SHP77 (cell line): ENCODE data around the gene SF3A2.
"Not testable (repeated sequence)": the region's sequence is repeated elsewhere in the genome, so short reads cannot be mapped to it uniquely, and the experiment has no call there.

Source experiments
- DNase-seq, 2 experiments: peaks; one replicate each; lab custom pipeline; 2025; lab: John Stamatoyannopoulos, UW

Gene SF3A2

DNA sequence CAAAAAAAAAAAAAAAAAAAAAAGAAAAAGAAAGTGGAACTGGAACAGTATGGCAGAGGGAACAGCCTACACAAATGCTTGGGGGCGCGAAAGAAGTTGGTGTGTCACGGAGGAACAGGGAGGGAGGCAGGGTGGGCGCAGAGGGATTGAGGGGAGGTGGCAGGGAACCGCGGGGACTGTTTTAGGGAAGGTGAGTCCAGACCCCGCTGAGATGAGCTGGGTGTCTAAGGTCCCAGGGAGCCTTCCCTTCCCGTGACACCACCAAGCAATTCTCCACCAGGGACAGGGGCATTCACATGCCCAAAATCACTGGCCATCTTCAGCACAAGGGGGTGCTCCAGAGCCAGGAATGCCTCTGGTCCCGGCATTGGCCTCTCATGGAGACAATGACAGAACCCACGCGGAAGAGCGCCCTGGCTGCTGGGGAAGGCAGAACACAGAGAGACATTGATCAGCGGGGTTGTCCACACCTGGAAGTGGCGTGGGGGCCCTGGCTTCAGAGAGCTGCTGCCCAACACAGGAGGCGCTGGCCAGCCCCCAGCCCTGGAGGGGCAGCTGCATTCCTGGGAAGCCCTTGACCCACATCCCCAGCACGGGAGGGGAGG, 38.4 kb downstream of the SF3A2 start:
- peak; percentile 42 to 66 for DNase-seq

DNA sequence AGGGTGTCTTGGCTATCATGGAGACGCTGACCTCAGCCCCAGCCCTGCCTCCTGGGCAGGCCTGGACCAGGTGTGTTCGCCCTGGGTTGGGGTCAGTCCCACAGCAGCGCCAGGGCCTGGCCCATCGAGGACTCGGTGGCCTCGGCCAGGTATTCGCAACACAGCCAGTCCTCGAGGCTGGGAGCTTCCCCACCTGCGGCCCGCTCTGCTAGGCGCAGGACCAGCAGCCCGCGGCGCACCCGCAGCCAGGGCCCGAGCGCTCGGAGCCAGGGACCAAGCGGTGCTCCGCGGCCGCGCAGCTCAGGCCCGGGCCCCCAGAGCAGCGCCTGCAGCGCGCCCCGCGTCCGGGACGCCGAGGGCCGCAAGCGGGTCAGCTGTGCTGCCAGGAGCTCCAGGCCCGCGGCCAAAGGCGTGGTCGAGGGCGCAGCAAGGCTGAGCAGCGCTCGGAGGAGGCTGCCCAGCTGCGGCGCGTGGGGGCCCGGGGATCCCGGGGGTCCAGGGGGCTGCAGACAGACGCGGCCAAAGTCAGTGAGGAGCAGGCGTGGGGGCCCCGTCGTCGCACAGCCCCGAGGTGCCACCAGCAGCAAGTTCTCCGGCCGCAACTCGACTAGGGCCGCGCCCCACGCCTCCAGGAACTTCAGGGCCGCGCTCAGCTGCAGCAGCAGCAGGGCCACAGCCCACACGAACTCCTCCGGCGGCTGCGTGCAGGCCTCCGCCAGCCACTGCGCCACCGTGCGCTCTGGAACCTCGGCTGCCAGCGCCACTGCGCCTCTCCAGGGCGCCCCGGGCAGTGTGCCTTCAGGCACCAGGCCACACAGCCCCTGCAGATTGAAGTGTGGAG, 39.2 kb downstream of the SF3A2 start:
- DNase-seq, result no peak

GRCh38 chr19:2276429-2276986, 39.9 kb downstream of the SF3A2 start:
- no peak for DNase-seq

DNA sequence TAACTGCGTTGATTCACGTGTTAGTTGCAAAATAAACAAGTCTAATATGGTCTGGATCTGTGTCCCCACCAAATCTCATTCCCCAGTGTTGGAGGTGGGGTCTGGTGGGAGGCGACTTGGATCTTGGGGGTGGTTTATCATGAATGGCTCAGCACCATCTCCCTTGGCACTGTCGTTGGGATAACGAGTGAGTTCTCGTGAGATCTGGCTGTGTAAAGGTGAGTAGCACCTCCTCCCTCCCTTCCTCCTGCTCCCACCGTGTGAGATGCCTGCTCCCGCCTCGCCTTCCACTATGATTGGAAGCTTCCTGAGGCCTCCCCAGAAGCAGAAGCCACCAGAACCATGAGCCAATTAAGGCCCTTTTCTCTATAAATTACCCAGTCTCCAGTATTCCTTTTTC, 40.5 kb downstream of the SF3A2 start:
- no peak for DNase-seq

DNA sequence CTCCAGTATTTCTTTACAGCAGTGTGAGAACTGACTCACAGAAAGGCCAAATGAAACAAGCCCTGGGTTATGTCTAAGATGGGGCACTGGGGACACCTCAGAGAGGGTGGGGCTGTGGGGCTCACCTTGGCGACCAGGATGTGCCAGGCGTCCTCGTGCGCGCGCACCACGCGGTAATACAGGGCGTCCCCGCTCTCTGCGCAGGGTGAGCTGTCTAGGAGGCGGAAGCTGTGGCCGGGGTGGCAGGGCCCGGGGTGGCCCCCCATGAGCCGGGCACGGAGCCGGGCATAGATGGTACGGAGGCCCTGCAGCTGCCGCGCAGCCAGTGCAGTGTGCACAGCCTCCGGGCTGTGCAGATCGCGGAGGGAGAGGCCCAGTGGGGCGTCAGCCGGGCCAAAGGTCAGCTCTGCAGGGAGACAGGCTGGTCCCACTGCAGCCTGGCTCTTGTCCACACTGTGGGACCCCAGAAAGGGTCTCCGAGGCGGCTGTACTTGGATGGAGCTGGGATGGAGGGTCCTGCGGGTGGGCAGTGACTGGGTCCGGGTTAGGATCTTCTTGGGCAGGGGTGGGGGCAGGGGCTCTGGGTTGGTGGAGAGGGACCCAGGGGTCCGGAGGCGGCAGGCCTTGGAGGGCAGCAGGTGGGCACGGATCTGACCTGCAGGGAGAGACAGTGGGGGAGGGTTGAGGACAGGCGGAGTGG, 42.0 kb downstream of the SF3A2 start:
- DNase-seq, result no peak

DNA sequence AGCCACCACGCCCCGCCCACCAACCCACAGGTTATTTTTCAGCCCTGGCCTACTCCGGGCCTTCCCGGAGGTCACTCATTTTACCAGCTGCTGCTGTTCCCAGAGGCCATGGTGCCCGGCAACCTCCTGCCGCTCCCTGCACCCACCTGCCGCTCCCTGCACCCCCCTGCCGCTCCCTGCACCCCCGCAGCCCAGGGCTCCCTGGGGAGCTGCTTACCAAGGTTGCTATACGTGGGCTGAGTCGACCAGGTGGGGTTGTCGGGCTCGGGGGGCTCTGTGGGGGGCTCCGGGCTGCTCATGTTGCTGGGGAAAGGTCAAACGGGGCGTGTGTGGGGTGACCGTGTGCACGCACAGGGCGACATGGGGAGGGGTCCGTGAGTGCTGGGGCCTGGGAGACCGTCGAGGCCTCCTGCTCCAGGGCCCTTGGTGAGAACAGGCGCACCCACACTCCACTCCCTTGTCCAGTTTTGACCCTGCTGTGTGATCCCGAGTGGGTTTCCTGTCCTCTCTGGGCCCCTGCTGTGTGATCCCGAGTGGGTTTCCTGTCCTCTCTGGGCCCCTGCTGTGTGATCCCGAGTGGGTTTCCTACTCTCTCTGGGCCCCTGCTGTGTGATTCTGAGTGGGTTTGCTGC, 44.1 kb downstream of the SF3A2 start:
- DNase-seq, result no peak

DNA sequence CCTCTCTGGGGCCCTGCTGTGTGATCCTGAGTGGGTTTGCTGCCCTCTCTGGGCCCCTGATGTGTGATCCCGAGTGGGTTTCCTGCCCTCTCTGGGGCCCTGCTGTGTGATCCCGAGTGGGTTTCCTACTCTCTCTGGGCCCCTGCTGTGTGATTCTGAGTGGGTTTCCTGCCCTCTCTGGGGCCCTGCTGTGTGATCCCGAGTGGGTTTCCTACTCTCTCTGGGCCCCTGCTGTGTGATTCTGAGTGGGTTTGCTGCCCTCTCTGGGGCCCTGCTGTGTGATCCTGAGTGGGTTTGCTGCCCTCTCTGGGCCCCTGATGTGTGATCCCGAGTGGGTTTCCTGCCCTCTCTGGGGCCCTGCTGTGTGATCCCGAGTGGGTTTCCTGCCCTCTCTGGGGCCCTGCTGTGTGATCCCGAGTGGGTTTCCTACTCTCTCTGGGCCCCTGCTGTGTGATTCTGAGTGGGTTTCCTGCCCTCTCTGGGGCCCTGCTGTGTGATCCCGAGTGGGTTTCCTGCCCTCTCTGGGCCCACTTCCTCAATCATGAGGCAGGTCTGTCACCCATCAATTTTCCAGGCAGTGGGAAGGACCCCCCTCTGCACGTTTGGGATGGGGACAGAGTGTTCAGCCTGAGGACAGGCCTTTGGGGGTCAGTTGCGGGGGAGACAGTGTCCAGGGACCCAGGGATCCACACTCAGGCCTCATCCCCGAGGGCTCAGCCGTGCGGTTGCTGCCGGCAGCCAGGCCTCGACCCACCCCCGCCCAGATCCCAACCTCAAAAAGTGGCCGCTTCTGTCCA, 44.8 kb downstream of the SF3A2 start:
- not testable (repeated sequence) for DNase-seq

- no peak for DNase-seq
These were observed 45.6 kb downstream of the SF3A2 start, which contains the start of gene PEAK3 for GRCh38 chr19:2282062-2282861. Gene PEAK3, minus strand, starts transcription at chr19:2282175. Its CDS starts 1,244 bp downstream, at chr19:2280931.

- DNase-seq, result no peak
These were observed 46.2 kb downstream of the SF3A2 start for GRCh38 chr19:2282862-2283237.

GRCh38 chr19:2283835-2284507, 47.3 kb downstream of the SF3A2 start:
- no peak for DNase-seq

GRCh38 chr19:2286402-2287140, 49.9 kb downstream of the SF3A2 start:
- no peak for DNase-seq

DNA sequence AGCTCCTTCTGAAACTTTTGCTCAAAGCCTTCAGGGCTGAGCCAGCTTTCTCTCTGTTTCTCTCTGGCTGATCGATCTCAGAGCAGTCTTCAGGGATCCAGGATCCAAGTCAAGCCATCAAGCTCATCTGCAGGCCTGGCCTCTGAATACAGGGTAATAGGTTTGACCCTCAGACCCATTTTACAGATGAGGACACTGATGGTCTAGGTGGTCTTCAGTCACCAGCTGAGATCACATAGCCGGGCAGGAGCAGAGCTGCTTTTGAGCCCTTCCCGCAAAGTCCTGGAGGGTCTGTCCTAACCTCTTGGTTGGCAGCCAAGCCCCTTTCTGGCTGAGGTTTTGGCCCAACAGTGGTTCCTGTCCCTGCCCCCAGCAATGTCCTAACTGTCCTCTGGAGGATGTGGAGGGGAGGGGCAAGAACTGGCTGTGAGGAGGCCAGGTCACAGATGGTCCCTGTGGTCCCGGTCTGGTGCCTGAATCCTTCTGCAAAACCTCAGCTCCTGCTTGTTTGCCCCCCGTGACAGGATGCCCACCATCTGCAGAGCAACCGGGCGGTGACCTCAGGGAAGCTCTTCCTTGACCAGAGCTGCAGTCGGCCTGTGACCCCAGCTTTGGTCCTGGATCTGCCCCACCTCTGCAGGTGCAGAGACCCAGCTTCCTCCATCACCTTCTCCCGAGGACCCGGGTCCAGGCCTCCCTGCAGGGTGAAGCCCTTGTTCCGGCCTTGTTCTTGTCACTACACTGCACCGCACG, 51.1 kb downstream of the SF3A2 start:
- DNase-seq, result no peak

- DNase-seq, result no peak
These were observed 51.8 kb downstream of the SF3A2 start for GRCh38 chr19:2288338-2288817.

- no peak for DNase-seq
These were observed 52.4 kb downstream of the SF3A2 start for GRCh38 chr19:2288818-2289713.

GRCh38 chr19:2289714-2290435, 53.3 kb downstream of the SF3A2 start:
- no peak for DNase-seq

- DNase-seq, result no peak
These were observed 54.0 kb downstream of the SF3A2 start for GRCh38 chr19:2290441-2291184.
